K562 (cell line): ENCODE measurements around the gene RABIF. TPM values are rescaled to one million over a fixed set of nuclear protein-coding genes. Genes with fewer than 3 reads are reported as not detected.

ENCODE experiments used
- ATAC-seq: fragments of 200-7000 bp; cut with Tn5 transposase; 3 replicates; pipeline ENCODE4 v1.9.1; 2020; ENCODE audit warnings: moderate library complexity
- BruUV-seq: library from RNA; stranded (reverse); fragments of 400-500 nt; replicated peaks from 2 replicates; lab custom pipeline; 2021; lab: Mats Ljungman, UMichigan
- CTCF ChIA-PET: fragments of 300-600 bp; formaldehyde crosslinking; extraction: SDS; loops from one replicate; lab custom pipeline; 2021; ENCODE audit warnings: low intra/inter-chr PET ratio; lab: Yijun Ruan, JAX
- POLR2A ChIA-PET: fragments of 300-600, 350-650 bp; sonication (Branson Sonifier 250); formaldehyde crosslinking; extraction: SDS; loops from one replicate; lab custom pipeline; 2021; ENCODE audit warnings: antibody characterized with exemption, inconsistent platforms; lab: Yijun Ruan, JAX
- DNase-seq, 4 experiments: peaks; one replicate each; pipeline versions ENCODE4 v3.0.0 to v3.0.0-alpha.2; 2011 to 2018; ENCODE audit warnings: low spot score in 3 of 4, mixed read lengths in 3 of 4; ENCODE audit errors: extremely low read depth in 1 of 4
- FAIRE-seq: peaks from 2 replicates; lab custom pipeline; 2011; peaks lifted over from hg19 to GRCh38; lab: Jason Lieb, UNC
- H2AFZ ChIP-seq: 2 replicates; pipeline ENCODE4 v1.6.0; 2011; ENCODE audit warnings: low read depth, low read length, control low read depth, inconsistent platforms
- H3K27ac ChIP-seq: fragments of 200-600 bp; 3 replicates; pipeline ENCODE4 v1.8.0; 2011; ENCODE audit warnings: low read depth, mild to moderate bottlenecking, control low read depth, inconsistent platforms, low read length, moderate library complexity, mixed read lengths; ENCODE audit errors: extremely low read depth
- H3K27me3 ChIP-seq, 2 experiments: fragments of 300-600 bp in 1 of 2; 2 replicates in 1 of 2; 3 replicates in 1 of 2; pipeline versions ENCODE4 v1.6.0 to v1.8.0; 2011; ENCODE audit warnings: inconsistent platforms in 2 of 2, low read length in 2 of 2, mild to moderate bottlenecking in 1 of 2, mixed read lengths in 1 of 2, moderate library complexity in 1 of 2; ENCODE audit not compliant: control insufficient read depth in 2 of 2, insufficient read depth in 2 of 2
- H3K36me3 ChIP-seq: fragments of 300-600 bp; 3 replicates; pipeline ENCODE4 v1.8.0; 2011; ENCODE audit warnings: mild to moderate bottlenecking, low read length, inconsistent platforms; ENCODE audit not compliant: control insufficient read depth, insufficient read depth
- H3K4me1 ChIP-seq, 2 experiments: fragments of 200-600 bp in 1 of 2; replicated peaks in 1 of 2; 2 replicates in 1 of 2; 3 replicates in 1 of 2; pipeline versions ENCODE4 v1.5.1 to v1.8.0; 2011; ENCODE audit warnings: inconsistent platforms in 2 of 2, low read length in 2 of 2, mild to moderate bottlenecking in 1 of 2, mixed read lengths in 1 of 2, moderate library complexity in 1 of 2; ENCODE audit not compliant: control insufficient read depth in 2 of 2, insufficient read depth in 2 of 2
- H3K4me2 ChIP-seq: 2 replicates; pipeline ENCODE4 v1.6.1; 2011; ENCODE audit warnings: low read length, control low read depth, inconsistent platforms, mixed read lengths; ENCODE audit not compliant: insufficient read depth
- H3K4me3 ChIP-seq: fragments of 200-600 bp; sonication (generic), shearing (Covaris generic); 2 replicates; pipeline ENCODE4 v1.5.1; 2016; ENCODE audit warnings: control low read depth, inconsistent platforms
- H3K79me2 ChIP-seq: fragments of 200-600 bp; 3 replicates; pipeline ENCODE4 v1.8.0; 2011; ENCODE audit warnings: low read length, inconsistent platforms; ENCODE audit not compliant: control insufficient read depth, insufficient read depth
- H3K9ac ChIP-seq, 2 experiments: 2 replicates each; pipeline versions ENCODE4 v1.6.0 to v1.6.1; 2011; ENCODE audit warnings: low read depth in 2 of 2, low read length in 2 of 2, control low read depth in 1 of 2, inconsistent platforms in 1 of 2, mild to moderate bottlenecking in 1 of 2, mixed read lengths in 1 of 2; ENCODE audit not compliant: insufficient read depth in 1 of 2
- H3K9me1 ChIP-seq: one replicate; pipeline ENCODE4 v1.6.0; 2011; ENCODE audit warnings: inconsistent platforms, mild to moderate bottlenecking, low read length, moderate library complexity; ENCODE audit not compliant: control insufficient read depth, insufficient read depth
- H3K9me3 ChIP-seq: replicated peaks from 2 replicates; pipeline ENCODE4 v1.5.1; 2011; ENCODE audit warnings: low read depth, low read length, inconsistent platforms; ENCODE audit not compliant: control insufficient read depth, insufficient read depth
- H4K20me1 ChIP-seq: replicated peaks from 2 replicates; pipeline ENCODE4 v1.6.1; 2011; ENCODE audit warnings: low read length, inconsistent platforms, mixed read lengths; ENCODE audit not compliant: control insufficient read depth, insufficient read depth
- CBX3 ChIP-seq, 2 experiments: IDR thresholded peaks; 1 replicate in 1 of 2; 2 replicates in 1 of 2; pipeline ENCODE4 v1.6.1; 2012; ENCODE audit warnings: inconsistent platforms in 2 of 2, low read length in 2 of 2, borderline replicate concordance in 1 of 2, control low read depth in 1 of 2
- MGA ChIP-seq: fragments of 450-650 bp; IDR thresholded peaks from 2 replicates; pipeline ENCODE4 v1.6.1; 2016; ENCODE audit warnings: mild to moderate bottlenecking, moderate library complexity
- RFX1 ChIP-seq: fragments of 450-650 bp; IDR thresholded peaks from 2 replicates; pipeline ENCODE4 v1.6.1; 2016; ENCODE audit warnings: mild to moderate bottlenecking, moderate library complexity
- SREBF2 ChIP-seq: sonication (generic); formaldehyde crosslinking; IDR thresholded peaks from 2 replicates; pipeline ENCODE4 v1.4.0; 2020; ENCODE audit warnings: mild to moderate bottlenecking, missing genetic modification reagents
- ZBTB7A ChIP-seq: IDR thresholded peaks from 2 replicates; pipeline ENCODE4 v1.6.1; 2011; ENCODE audit warnings: low read depth, mild to moderate bottlenecking, low read length, moderate library complexity, borderline replicate concordance; ENCODE audit not compliant: control insufficient read depth
- WGBS: fragments of 100-300 bp; shearing (Covaris generic); methylation state at CpG from one replicate; pipeline ENCODE4 v1.1.6; 2016; ENCODE audit warnings: low coverage, mixed read lengths; ENCODE audit not compliant: insufficient coverage; ENCODE audit errors: missing lambda C conversion rate; 5-methylcytosine and 5-hydroxymethylcytosine counted together
- in situ Hi-C: fragments of 300-500 bp; cut with MboI; formaldehyde crosslinking; loops from 4 replicates; pipeline ENCODE4 v1.15.0; 2018; ENCODE audit warnings: inconsistent platforms, mixed read lengths
- intact Hi-C: fragments of 100-400 bp; cut with micrococcal nuclease; formaldehyde crosslinking; loops from 2 replicates; pipeline ENCODE4 v1.14.2; 2022
- polyA plus RNA-seq, 8 experiments: library from polyadenylated mRNA; depleted of rRNA in 4 of 8; stranded (reverse) in 5 of 8; unstranded in 3 of 8; fragments of >200 nt; fragmentation: Nextera tagmentation in 2 of 8; fragmentation: Illumina TruSeq in 1 of 8; extraction: Ambion mirVana in 2 of 8; extraction: Trizol in 1 of 8; gene quantifications; 2 replicates each; pipeline versions ENCODE4 v1.2.1 to v1.2.3, GENCODE V29; 2011 to 2014; ENCODE audit warnings: inconsistent platforms in 1 of 8, missing spikeins in 1 of 8
- total RNA-seq, 7 experiments: library from RNA; depleted of rRNA in 6 of 7; stranded (reverse); fragments of >200 nt in 6 of 7; fragmentation: Illumina TruSeq in 2 of 7; extraction: Trizol in 2 of 7; gene quantifications; 2 replicates each; pipeline versions ENCODE4 v1.2.1 to v1.2.3, GENCODE V29; 2011 to 2021; ENCODE audit warnings: low replicate concordance in 1 of 7
- TF ChIP-seq, protein P1 (sequence below): sonication (generic); IDR thresholded peaks from 2 replicates; pipeline ENCODE4 v1.6.1; 2016

Gene RABIF
- total and polyA plus RNA-seq, 9 of the 15 experiments (the other 6 are each of a cell fraction or from before 2014, with no cell fraction given): 7.4 to 20.1 (median 11.0) TPM

DNA sequence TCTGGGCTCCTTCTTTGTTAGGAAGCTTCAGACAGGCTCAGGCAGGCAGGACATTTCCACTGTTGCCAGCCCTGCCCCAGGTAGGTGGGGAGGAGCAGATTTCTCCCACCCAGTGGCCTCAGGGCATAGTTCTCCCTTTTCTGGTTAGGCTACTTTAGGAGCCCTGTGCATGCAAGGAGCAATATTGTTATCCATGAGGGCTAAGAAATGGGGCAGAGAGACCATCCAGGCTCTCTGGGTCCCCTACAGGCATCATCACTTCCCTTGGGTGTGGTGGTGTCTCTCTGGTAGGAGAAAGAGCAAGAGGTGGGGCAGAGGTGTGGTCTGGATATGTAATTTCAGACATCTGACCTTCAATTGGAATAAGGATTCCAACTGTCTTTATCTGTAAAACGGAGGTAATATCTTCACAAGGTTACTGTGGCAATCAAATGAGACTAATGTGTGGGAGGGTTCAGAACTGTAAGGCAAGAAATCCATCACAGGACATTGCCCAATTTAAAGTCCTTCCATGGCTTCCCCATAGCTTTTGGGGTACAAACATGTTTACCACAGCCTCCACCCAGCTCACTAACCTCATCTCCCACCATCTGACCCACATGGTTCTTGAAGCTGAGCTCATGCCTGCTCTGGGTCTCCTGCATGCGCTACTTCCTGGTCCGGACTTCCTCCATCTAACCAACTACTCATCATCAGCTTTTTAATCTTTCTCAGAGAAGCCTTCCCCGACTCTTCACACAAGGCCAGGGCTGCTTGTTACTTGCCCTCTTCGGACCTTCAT lies 52.1 kb downstream of the RABIF start:
- intact Hi-C loops (no loop called here), in situ Hi-C loops (no loop called here)
- H2AFZ ChIP-seq: peak overlapping the region; percentile 66; the same call in 1 of the 2 replicates
- H3K9ac ChIP-seq: no peak overlapping the region; a peak in 1 of 4 replicates
- FAIRE-seq (no peak), ATAC-seq (peak; percentile 23; the same call in 2 of the 3 replicates), DNase-seq (no peak)
- no TSS peak for BruUV-seq
- H3K27me3 ChIP-seq: peaks cover 2 to 5% of the 10 kb centered on the region in 2 experiments; a peak in 1 of 5 replicates
- H3K79me2 ChIP-seq: no peaks in the 10 kb centered on the region
- H3K4me2 ChIP-seq: no peak overlapping the region
- no peak overlapping the region for H3K4me3 ChIP-seq
- POLR2A ChIA-PET: interaction anchor here (0.8 kb wide), 1 partner anchor 63 kb away, joined by 3 read pairs; no protein-coding TSS in a partner anchor
- H3K27ac ChIP-seq: no peak overlapping the region; the same call in 2 of the 3 replicates
- WGBS: 16% methylated on average over 5 of the region's 5 CpGs
- CTCF ChIA-PET: no interaction called here
- no peaks in the 10 kb centered on the region for H3K9me1 ChIP-seq
- no peaks in the 10 kb centered on the region for H4K20me1 ChIP-seq
- H3K9me3 ChIP-seq: no peaks in the 10 kb centered on the region
- H3K4me1 ChIP-seq: peaks cover 1 to 3% of the 10 kb centered on the region in 2 experiments; a peak in 3 of 5 replicates
- TF ChIP-seq CBX3 (IDR thresholded peaks at IDR 0.05; ENCODE audit: borderline replicate concordance in 1 of 2, low read length in 2 of 2) (no peak), SREBF2 (CRISPR knock-in tag) (no peak), MGA (peak; percentile 43; the same call in 1 of the 2 replicates), ZBTB7A (no peak), RFX1 (no peak)
- TF ChIP-seq, protein P1, sequence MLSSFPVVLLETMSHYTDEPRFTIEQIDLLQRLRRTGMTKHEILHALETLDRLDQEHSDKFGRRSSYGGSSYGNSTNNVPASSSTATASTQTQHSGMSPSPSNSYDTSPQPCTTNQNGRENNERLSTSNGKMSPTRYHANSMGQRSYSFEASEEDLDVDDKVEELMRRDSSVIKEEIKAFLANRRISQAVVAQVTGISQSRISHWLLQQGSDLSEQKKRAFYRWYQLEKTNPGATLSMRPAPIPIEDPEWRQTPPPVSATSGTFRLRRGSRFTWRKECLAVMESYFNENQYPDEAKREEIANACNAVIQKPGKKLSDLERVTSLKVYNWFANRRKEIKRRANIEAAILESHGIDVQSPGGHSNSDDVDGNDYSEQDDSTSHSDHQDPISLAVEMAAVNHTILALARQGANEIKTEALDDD: no peak
- no peaks in the 10 kb centered on the region for H3K36me3 ChIP-seq
